CD4-positive, alpha-beta memory T cell (primary cell): ENCODE measurements around the gene ATP1A2. TPM values are rescaled to one million over a fixed set of nuclear protein-coding genes. Genes with fewer than 3 reads are reported as not detected.

Experiments
- CTCF ChIA-PET: fragments of 350-600 bp; sonication (Branson Sonifier 250); formaldehyde crosslinking; loops from one replicate; lab custom pipeline; 2021; ENCODE audit warnings: inconsistent platforms; ENCODE audit not compliant: partially characterized antibody; lab: Charles Lee
- POLR2A ChIA-PET: fragments of 350-600 bp; sonication (Branson Sonifier 250); formaldehyde crosslinking; loops from one replicate; lab custom pipeline; 2021; ENCODE audit not compliant: partially characterized antibody; lab: Charles Lee
- DNase-seq, 5 donors: peaks; one replicate each; pipeline versions ENCODE4 v3.0.0 to v3.0.0-alpha.2; 2020 to 2022; ENCODE audit warnings: mixed read lengths in 1 of 5
- H3K27ac ChIP-seq: one replicate; pipeline ENCODE4 v1.7.0; 2013; ENCODE audit warnings: low read depth, low read length
- H3K27me3 ChIP-seq: 2 replicates; pipeline ENCODE4 v1.7.0; 2013; ENCODE audit warnings: mild to moderate bottlenecking, low read length, moderate library complexity; ENCODE audit not compliant: insufficient read depth
- H3K36me3 ChIP-seq: 2 replicates; pipeline ENCODE4 v1.7.0; 2013; ENCODE audit warnings: mild to moderate bottlenecking, low read length, moderate library complexity; ENCODE audit not compliant: insufficient read depth
- H3K4me1 ChIP-seq: 2 replicates; pipeline ENCODE4 v1.7.0; 2013; ENCODE audit warnings: mild to moderate bottlenecking, low read length, moderate library complexity; ENCODE audit not compliant: insufficient read depth
- H3K4me3 ChIP-seq, 2 donors: one replicate each; pipeline ENCODE4 v1.7.0; 2013; ENCODE audit warnings: low read length in 2 of 2, mild to moderate bottlenecking in 1 of 2
- H3K9me3 ChIP-seq, 2 donors: one replicate each; pipeline ENCODE4 v1.7.0; 2013; ENCODE audit warnings: low read length in 2 of 2, control low read depth in 1 of 2; ENCODE audit not compliant: control insufficient read depth in 1 of 2
- H3K27ac Mint-ChIP-seq, 7 donors: one replicate each; pipeline ENCODE4 v1.8.0; 2020 to 2021; ENCODE audit warnings: mixed read lengths in 7 of 7, mild to moderate bottlenecking in 6 of 7, inconsistent platforms in 3 of 7, moderate library complexity in 3 of 7
- H3K27me3 Mint-ChIP-seq, 2 donors: one replicate each; pipeline ENCODE4 v1.8.0; 2020 to 2021; ENCODE audit warnings: mixed read lengths in 2 of 2
- H3K36me3 Mint-ChIP-seq, 2 donors: one replicate each; pipeline ENCODE4 v1.8.0; 2020 to 2021; ENCODE audit warnings: mixed read lengths in 2 of 2, inconsistent platforms in 1 of 2, mild to moderate bottlenecking in 1 of 2
- H3K4me1 Mint-ChIP-seq, 4 donors: one replicate each; pipeline ENCODE4 v1.8.0; 2020 to 2021; ENCODE audit warnings: mixed read lengths in 4 of 4, mild to moderate bottlenecking in 1 of 4
- H3K4me3 Mint-ChIP-seq, 8 donors: one replicate each; pipeline ENCODE4 v1.8.0; 2020 to 2021; ENCODE audit warnings: mixed read lengths in 8 of 8, mild to moderate bottlenecking in 7 of 8, moderate library complexity in 6 of 8, inconsistent platforms in 3 of 8
- H3K9me3 Mint-ChIP-seq, 8 donors: one replicate each; pipeline ENCODE4 v1.8.0; 2020 to 2021; ENCODE audit warnings: mixed read lengths in 8 of 8, mild to moderate bottlenecking in 5 of 8, inconsistent platforms in 3 of 8, moderate library complexity in 1 of 8
- intact Hi-C: fragments of 100-400 bp; cut with micrococcal nuclease; formaldehyde crosslinking; loops from one replicate; pipeline ENCODE4 v1.15.1; 2023
- polyA plus RNA-seq, 2 donors: library from polyadenylated mRNA; unstranded; fragments of 300-500 nt; fragmentation: Illumina TruSeq; gene quantifications; one replicate each; pipeline ENCODE4 v1.2.3, GENCODE V29; 2021
- total RNA-seq, 2 experiments: library from RNA; stranded (reverse); gene quantifications; one replicate each; pipeline ENCODE4 v1.2.3, GENCODE V29; 2021

ATP1A2 gene
- total and polyA plus RNA-seq, 4 experiments from 2014 or later, result not detected

GRCh38 chr1:160071289-160071688 is 44.3 kb upstream of the ATP1A2 start:
- CTCF ChIA-PET, result interaction anchor here (1.2 to 4.1 kb wide), 4 partner anchors 11 to 64 kb away, joined by 3 to 18 read pairs (median 8); partner anchors contain the start of gene KCNJ9
- DNase-seq, result no peak

DNA sequence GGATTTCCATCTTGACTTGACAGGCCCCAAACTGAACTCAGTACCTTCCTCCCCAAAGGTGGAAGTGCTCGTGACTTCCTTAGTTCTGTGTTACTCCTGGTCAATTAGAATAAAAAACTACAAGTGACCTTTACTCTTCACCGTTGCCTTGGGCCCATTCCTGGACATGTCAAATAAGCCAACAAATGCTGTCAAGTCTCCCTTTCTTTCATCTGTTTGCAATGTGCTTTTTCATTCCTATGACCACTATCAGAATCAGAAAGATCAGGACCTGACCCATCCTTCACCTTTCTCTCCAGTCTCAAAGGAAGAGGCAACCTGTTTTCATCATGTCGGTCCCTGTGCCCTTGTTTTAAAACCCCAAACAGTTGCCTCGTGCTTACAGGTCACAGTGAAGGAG is 40.7 kb upstream of the ATP1A2 start:
- Histone ChIP-seq H3K4me3 (no peak overlapping the region), H3K9me3 (no peaks in the 10 kb centered on the region), H3K36me3 (no peaks in the 10 kb centered on the region), H3K27me3 (peaks cover 24% of the 10 kb centered on the region), H3K27ac (no peak overlapping the region), H3K4me1 (peaks cover 11% of the 10 kb centered on the region)
- peaks cover 6 to 8% (median 8%) of the 10 kb centered on the region in 4 donors for H3K4me1 Mint-ChIP-seq
- H3K36me3 Mint-ChIP-seq, result peaks cover 0 to 6% of the 10 kb centered on the region in 2 donors
- DNase-seq, result no peak
- no peak overlapping the region for H3K27ac Mint-ChIP-seq
- CTCF ChIA-PET, result interaction anchor here (1.6 to 4.1 kb wide), 2 partner anchors 11 to 29 kb away, joined by 8 to 13 read pairs; no protein-coding TSS in a partner anchor
- H3K27me3 Mint-ChIP-seq, result peaks cover 47 to 53% of the 10 kb centered on the region in 2 donors
- POLR2A ChIA-PET, result no interaction called here
- peaks cover 0 to 2% (median 0%) of the 10 kb centered on the region in 8 donors for H3K9me3 Mint-ChIP-seq
- no peak overlapping the region for H3K4me3 Mint-ChIP-seq
- intact Hi-C loops, result no loop called here

More at GRCh38 chr1:160071289-160071688, 44.3 kb upstream of the ATP1A2 start:
- Mint-ChIP-seq H3K27ac (peak overlapping the region in 1 of 7 donors; percentile 72), H3K27me3 (peaks cover 28 to 50% of the 10 kb centered on the region in 2 donors), H3K9me3 (peaks cover 0 to 2% (median 0%) of the 10 kb centered on the region in 8 donors), H3K36me3 (peaks cover 0 to 6% of the 10 kb centered on the region in 2 donors), H3K4me1 (peaks cover 6 to 12% (median 9%) of the 10 kb centered on the region in 4 donors), H3K4me3 (peak overlapping the region in 1 of 8 donors; percentile 8)
- H3K27me3 ChIP-seq, result peaks cover 20% of the 10 kb centered on the region
- POLR2A ChIA-PET, result interaction anchor here (1.3 kb wide), 1 partner anchor 27 kb away, joined by 4 read pairs; the partner anchor contains the start of gene IGSF8
- no peak overlapping the region for H3K4me3 ChIP-seq
- H3K9me3 ChIP-seq, result no peaks in the 10 kb centered on the region
- H3K4me1 ChIP-seq, result peaks cover 15% of the 10 kb centered on the region
- intact Hi-C loops, result no loop called here
- H3K27ac ChIP-seq, result no peak overlapping the region
- H3K36me3 ChIP-seq, result no peaks in the 10 kb centered on the region

DNA sequence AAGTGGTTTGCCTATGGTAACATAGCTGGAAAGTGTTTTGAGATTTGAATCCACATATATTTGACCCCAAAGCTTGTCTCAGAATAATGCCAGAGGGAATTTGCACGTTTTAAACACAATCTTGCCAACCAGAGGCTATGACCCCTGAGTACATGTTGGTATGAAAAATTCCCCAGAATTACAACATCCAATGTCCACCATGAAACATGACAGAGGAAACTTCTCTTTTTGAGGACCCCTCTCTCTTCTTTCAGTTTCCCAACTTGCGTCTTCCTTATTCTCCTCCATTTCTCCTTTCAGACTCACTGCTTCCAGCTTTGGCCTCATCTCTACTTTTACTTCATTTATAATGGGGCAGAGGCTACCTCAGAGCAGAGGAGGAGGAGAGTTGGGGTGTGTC is 39.7 kb upstream of the ATP1A2 start:
- peak overlapping the region in 1 of 7 donors; percentile 45 for H3K27ac Mint-ChIP-seq
- peaks cover 51 to 57% of the 10 kb centered on the region in 2 donors for H3K27me3 Mint-ChIP-seq
- peaks cover 0 to 6% of the 10 kb centered on the region in 2 donors for H3K36me3 Mint-ChIP-seq
- Histone ChIP-seq H3K4me3 (no peak overlapping the region), H3K36me3 (no peaks in the 10 kb centered on the region), H3K27me3 (peaks cover 32% of the 10 kb centered on the region), H3K9me3 (no peaks in the 10 kb centered on the region), H3K4me1 (peaks cover 5% of the 10 kb centered on the region), H3K27ac (no peak overlapping the region)
- no peak overlapping the region for H3K4me3 Mint-ChIP-seq
- CTCF ChIA-PET, result interaction anchor here (4.2 to 11.9 kb wide), 2 partner anchors 12 to 29 kb away, joined by 30 to 141 read pairs; no protein-coding TSS in a partner anchor
- H3K9me3 Mint-ChIP-seq, result peaks cover 0 to 2% (median 0%) of the 10 kb centered on the region in 8 donors
- intact Hi-C loops, result no loop called here
- peaks cover 0 to 2% (median under 1%) of the 10 kb centered on the region in 4 donors for H3K4me1 Mint-ChIP-seq
- DNase-seq, result no peak
- POLR2A ChIA-PET, result no interaction called here

GRCh38 chr1:160076295-160076694 is 39.3 kb upstream of the ATP1A2 start:
- ChIA-PET CTCF (interaction anchor here (4.2 to 11.9 kb wide), 2 partner anchors 11 to 30 kb away, joined by 30 to 141 read pairs; no protein-coding TSS in a partner anchor), POLR2A (no interaction called here)
- H3K9me3 Mint-ChIP-seq, result peaks cover 0 to 1% (median 0%) of the 10 kb centered on the region in 8 donors
- Histone ChIP-seq H3K36me3 (no peaks in the 10 kb centered on the region), H3K27ac (no peak overlapping the region), H3K4me1 (peaks cover under 1% of the 10 kb centered on the region), H3K9me3 (no peaks in the 10 kb centered on the region), H3K4me3 (no peak overlapping the region), H3K27me3 (peaks cover 32% of the 10 kb centered on the region)
- H3K36me3 Mint-ChIP-seq, result peaks cover 0 to 6% of the 10 kb centered on the region in 2 donors
- peaks cover 0 to 2% (median 0%) of the 10 kb centered on the region in 4 donors for H3K4me1 Mint-ChIP-seq
- peaks cover 53 to 60% of the 10 kb centered on the region in 2 donors for H3K27me3 Mint-ChIP-seq
- no peak for DNase-seq
- H3K4me3 Mint-ChIP-seq, result no peak overlapping the region
- peak overlapping the region in 1 of 7 donors; percentile 45 for H3K27ac Mint-ChIP-seq
- intact Hi-C loops, result no loop called here

GRCh38 chr1:160077486-160077885 is 38.1 kb upstream of the ATP1A2 start:
- Histone ChIP-seq H3K27ac (no peak overlapping the region), H3K4me1 (no peaks in the 10 kb centered on the region), H3K36me3 (no peaks in the 10 kb centered on the region), H3K27me3 (peaks cover 35% of the 10 kb centered on the region), H3K9me3 (no peaks in the 10 kb centered on the region), H3K4me3 (no peak overlapping the region)
- H3K4me1 Mint-ChIP-seq, result peaks cover 0 to 3% (median under 1%) of the 10 kb centered on the region in 4 donors
- POLR2A ChIA-PET, result no interaction called here
- no peaks in the 10 kb centered on the region for H3K9me3 Mint-ChIP-seq
- intact Hi-C loops, result no loop called here
- CTCF ChIA-PET, result interaction anchor here (0.7 to 11.9 kb wide), 13 partner anchors 7 to 145 kb away, joined by 3 to 141 read pairs (median 8); partner anchors contain the start of genes IGSF8 and KCNJ10
- no peak overlapping the region for H3K27ac Mint-ChIP-seq
- no peak overlapping the region for H3K4me3 Mint-ChIP-seq
- DNase-seq, result no peak
- peaks cover 52 to 61% of the 10 kb centered on the region in 2 donors for H3K27me3 Mint-ChIP-seq
- H3K36me3 Mint-ChIP-seq, result no peaks in the 10 kb centered on the region

DNA sequence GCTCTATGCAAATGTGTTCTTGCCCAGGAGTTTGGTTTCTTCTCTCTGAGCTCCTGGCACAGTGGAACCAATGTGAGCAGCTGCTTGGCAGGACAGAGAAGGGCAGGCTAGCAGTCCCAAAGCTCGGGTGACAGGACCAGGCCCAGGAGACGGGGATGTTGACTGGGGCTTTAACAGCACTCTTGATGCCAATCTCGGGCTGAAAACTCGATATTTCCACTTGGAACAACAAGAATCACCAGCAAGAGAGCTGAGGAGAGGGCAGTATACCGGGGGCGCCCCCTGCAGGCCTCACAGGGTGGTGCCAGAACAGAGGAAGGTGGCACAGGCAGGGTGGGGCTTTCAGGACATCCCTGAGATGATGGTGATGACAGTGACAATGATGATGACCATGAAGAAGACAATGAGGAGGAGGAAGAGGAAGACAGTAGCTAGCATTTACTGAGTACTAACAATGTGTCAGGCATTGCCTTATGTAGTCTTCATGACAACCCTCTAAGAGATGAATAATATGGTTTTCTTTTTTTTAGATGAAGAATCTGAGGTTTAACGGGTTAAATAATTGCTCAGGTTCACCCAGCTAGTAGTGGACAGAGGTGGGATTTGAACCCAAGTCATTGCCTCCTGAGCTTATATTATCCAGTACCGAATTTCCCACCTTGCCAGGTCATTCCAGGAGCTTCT is 36.9 kb upstream of the ATP1A2 start:
- no peaks in the 10 kb centered on the region for H3K36me3 Mint-ChIP-seq
- ChIA-PET CTCF (interaction anchor here (0.6 to 11.9 kb wide), 23 partner anchors 9 to 1366 kb away, joined by 3 to 141 read pairs (median 5); partner anchors contain the start of genes IGSF8, KCNJ10 and PIGM), POLR2A (interaction anchor here (1.0 to 1.5 kb wide), 2 partner anchors 11 to 19 kb away, joined by 4 to 7 read pairs; partner anchors contain the start of gene IGSF8)
- Histone ChIP-seq H3K27me3 (peaks cover 38% of the 10 kb centered on the region), H3K36me3 (no peaks in the 10 kb centered on the region), H3K9me3 (no peaks in the 10 kb centered on the region), H3K4me1 (no peaks in the 10 kb centered on the region), H3K27ac (no peak overlapping the region), H3K4me3 (no peak overlapping the region)
- peaks cover 0 to 12% (median 4%) of the 10 kb centered on the region in 4 donors for H3K4me1 Mint-ChIP-seq
- peaks cover 51 to 60% of the 10 kb centered on the region in 2 donors for H3K27me3 Mint-ChIP-seq
- H3K4me3 Mint-ChIP-seq, result no peak overlapping the region
- intact Hi-C loops, result no loop called here
- H3K9me3 Mint-ChIP-seq, result no peaks in the 10 kb centered on the region
- H3K27ac Mint-ChIP-seq, result no peak overlapping the region
- DNase-seq, result peak; percentile 45 to 57 (median 54)

DNA sequence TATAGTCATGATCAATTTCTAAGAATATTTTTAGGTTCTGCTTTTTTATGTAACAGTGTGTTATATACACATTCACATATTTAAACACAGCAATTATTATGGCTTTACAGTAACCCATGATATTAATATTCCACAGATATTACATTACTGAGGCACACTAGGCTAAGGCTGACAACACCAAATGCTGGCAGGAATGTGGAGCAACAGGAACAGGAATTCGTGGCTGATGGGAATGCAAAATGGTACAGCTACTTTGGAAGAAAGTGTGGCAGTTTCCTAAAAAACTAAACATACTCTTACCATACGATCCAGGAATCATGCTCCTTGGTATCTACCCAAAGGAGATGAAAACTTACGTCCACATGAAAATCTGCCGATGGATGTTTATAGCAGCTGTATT is 36.1 kb upstream of the ATP1A2 start:
- H3K4me1 ChIP-seq, result peaks cover 3% of the 10 kb centered on the region
- H3K36me3 ChIP-seq, result no peaks in the 10 kb centered on the region
- DNase-seq, result no peak
- Mint-ChIP-seq H3K27me3 (peaks cover 51 to 58% of the 10 kb centered on the region in 2 donors), H3K4me3 (no peak overlapping the region), H3K36me3 (no peaks in the 10 kb centered on the region), H3K27ac (no peak overlapping the region), H3K9me3 (no peaks in the 10 kb centered on the region), H3K4me1 (peaks cover 3 to 18% (median 10%) of the 10 kb centered on the region in 4 donors)
- H3K27me3 ChIP-seq, result peaks cover 38% of the 10 kb centered on the region
- ChIA-PET POLR2A (interaction anchor here (1.0 to 1.5 kb wide), 2 partner anchors 10 to 18 kb away, joined by 4 to 7 read pairs; partner anchors contain the start of gene IGSF8), CTCF (interaction anchor here (0.8 to 11.9 kb wide), 16 partner anchors 8 to 272 kb away, joined by 3 to 141 read pairs (median 8); partner anchors contain the start of genes IGSF8, KCNJ10 and PIGM)
- intact Hi-C loops, result no loop called here
- H3K27ac ChIP-seq, result no peak overlapping the region
- H3K9me3 ChIP-seq, result no peaks in the 10 kb centered on the region
- no peak overlapping the region for H3K4me3 ChIP-seq
